Activated CD4-positive, CD25-positive, alpha-beta regulatory T cell treated with anti-CD3 and anti-CD28 coated beads, Interleukin-2, amount 50 U/mL, for 16 hours (primary cell): ENCODE results near the gene ALDH9A1.
A peak's percentile ranks its signal among the peaks of the same experiment; 100 is the strongest.
"Not testable (repeated sequence)": the region's sequence is repeated elsewhere in the genome, so short reads cannot be mapped to it uniquely, and the experiment has no call there.

Source experiments
- DNase-seq: peaks from one replicate; pipeline ENCODE4 v3.0.0-alpha.2; 2020; ENCODE audit warnings: low read depth, low spot score

Gene ALDH9A1

DNA sequence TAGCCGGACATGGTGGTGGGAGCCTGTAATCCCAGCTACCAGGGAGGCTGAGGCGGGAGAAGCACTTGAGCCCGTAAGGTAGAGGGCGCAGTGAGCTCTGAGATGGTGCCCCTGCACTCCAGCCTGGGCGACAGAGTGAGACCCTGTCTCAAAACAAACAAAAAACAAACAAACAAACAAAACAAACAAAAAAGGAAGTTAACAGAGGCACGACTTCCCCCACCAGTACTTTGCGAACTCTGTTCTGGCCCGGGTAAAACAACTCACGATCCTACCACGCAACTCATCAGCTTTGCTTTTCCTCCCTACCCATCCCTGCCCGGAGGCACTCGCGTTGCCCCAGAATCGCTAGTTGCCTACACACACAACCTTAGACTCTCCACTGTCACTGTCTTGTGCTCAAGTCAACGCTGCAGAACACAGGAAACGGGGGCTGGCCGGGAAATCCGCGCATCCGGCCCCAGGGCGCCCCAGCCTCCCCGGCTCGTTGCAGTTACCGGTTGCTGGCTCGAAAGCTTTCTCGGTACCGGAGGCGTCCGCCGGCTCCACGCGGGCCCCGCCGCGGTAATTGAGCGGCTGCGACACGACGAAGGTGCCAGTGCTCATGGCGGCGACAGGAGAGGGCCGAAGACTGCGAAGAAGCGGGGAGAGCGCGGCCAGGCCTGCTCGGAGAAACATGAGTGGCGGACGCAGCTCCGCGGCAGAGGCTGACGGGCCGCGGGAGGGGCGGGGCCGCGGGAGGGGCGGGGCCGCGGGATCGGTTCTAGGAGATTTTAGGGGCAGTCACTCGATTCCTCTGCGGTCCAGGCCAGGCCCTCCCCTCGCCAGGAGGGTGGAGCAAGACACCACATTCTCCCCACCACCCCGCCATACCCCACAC lies at the start of gene ALDH9A1:
Gene ALDH9A1, minus strand, starts transcription at position 682 of the 880 bp plus-strand sequence. Its CDS starts 4 bp downstream, at position 678.
- peak; percentile 69 for DNase-seq

DNA sequence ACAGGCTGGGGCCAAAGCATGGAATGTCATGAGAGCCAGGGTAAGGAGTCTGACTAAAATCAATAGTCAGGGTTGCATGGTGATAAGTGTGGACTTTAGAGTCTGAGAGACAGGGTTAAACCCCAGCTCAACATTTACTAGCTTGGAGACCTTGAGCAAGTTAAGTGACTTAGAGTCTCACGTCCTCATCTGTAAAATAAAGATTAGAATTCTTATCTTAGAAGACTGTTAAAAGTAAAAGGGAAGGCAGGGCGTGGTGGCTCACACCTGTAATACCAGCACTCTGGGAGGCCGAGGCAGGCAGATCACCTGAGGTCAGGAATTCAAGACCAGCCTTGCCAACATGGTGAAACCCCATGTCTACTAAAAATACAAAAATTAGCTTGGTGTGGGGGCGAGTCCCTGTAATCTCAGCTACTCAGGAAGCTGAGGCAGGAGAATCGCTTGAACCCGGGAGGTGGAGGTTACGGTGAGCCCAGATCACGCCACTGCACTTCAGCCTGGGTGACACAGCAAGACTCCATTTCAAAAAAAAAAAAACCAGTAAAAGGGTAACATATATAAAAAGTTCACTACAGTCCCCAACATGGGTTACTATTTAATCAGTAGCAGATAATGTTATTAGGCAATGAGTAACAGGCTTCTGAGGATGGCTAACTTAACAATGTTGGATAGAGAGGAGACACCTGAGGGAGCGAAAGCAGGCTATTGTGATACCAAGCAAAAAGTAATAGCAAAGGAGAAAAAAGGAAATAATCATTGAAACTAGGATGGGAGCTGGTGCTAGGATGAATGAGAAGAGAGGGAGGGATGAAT lies 49.5 kb upstream of the ALDH9A1 start:
- no peak for DNase-seq

DNA sequence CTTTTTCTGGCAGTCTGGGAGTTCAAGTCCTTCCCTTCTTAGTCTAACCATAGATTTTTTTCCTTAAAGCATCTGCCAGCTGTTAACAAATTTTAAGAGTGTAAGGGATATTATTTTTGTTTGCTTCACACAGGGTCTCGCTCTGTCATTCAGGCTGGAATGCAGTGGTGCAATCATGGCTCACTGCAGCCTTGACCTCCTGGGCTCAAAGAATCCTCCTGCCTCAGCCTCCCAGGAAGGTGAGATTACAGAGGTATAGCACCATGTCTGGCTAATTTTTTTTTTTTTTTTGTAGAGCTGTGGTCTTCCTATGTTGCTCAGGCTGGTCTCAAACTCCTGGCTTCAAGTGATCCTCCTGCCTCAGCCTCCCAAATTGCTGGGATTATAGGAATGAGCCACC lies 46.6 kb upstream of the ALDH9A1 start:
- DNase-seq = not testable (repeated sequence)

DNA sequence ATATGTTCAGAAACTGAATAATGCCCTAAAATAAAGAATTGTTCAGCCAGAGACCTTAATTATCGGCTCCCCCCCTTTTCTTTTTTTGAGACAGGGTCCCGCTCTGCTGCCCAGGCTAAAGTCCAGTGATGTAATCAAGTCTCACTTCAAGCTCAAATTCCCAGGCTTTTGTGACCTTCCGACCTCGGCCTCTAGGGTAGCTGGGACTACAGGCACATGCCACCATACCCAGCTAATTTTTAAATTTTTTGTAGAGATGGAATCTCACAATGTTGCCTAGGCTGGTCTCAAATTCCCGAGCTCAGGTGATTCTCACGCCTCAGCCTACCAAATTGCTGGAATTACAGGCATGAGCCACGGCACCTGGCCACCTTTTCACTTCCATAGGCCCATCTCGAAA lies 43.8 kb upstream of the ALDH9A1 start:
- DNase-seq = no peak

DNA sequence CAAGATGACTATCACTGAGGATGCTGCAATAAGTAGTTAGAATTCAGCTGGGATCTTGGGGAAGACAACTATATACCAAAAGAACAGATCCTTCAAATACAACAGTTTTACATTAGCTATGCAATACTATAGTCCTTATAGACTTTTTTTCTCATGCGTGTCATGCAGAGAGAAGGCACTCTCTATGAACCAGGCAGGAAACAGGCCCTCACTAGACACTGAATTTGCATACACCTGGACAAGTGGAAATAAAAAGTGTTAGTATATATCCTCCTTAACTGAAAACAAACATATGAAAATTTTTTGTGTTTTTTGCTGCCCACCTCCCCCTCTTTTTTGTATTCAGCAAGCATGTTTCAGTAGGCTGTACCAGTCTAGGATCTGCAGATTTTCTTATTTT lies 40.4 kb upstream of the ALDH9A1 start:
- no peak for DNase-seq

DNA sequence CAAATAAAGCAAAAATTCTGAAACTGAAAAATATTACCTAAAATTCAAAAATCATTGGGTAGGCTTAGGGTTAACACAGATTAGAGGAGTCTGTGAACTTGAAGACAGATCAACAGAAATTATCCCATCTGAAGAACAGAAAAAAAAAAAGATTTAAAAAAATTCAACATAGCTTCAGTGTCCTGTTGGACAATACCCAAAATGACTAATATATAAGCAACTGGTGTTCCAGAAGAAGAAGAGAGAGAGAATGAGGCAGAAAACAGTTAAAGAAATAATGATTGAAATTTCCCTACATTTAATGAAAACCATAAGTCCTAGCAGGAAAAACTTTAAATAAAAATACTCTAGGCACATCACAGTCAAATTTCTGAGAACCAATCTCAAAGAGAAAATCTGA lies 38.8 kb upstream of the ALDH9A1 start:
- no peak for DNase-seq

DNA sequence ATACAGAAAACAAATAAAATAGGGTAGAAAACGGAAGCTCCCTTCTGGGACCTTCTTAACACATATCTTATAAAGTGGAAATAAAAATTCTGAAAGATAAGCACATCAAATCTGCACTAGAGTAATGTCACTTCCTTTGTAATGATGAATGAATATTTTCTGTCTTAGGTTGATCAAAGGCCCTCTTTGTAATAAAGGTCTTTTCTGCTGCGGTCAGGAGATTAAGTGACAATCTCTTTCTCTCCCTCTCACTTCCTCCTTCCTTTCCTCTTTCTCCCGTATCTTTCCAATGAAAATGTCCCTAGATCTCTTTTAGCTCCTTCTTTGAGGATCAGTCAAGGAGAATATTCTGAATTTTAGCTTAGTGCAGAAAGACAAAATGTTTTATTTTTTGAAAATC lies 36.5 kb upstream of the ALDH9A1 start:
- no peak for DNase-seq

DNA sequence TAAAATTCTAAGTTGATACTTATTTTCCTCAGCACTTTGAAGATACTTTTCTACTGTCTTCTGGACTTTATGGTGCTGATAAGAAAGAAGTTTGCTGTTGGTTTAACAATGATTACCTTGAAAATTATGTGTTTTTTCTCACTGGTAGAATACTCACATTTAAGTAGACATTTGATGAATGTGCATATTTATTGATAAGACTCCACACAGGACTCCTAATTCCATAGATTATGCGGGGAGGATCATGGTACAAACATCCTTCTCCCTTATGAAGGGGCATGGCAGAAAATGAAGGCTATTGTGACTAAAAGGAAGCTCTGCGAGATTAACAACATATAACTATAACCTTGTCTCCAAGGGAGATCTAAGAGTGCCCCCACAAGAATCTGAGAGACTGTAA lies 28.5 kb upstream of the ALDH9A1 start:
- DNase-seq = no peak

DNA sequence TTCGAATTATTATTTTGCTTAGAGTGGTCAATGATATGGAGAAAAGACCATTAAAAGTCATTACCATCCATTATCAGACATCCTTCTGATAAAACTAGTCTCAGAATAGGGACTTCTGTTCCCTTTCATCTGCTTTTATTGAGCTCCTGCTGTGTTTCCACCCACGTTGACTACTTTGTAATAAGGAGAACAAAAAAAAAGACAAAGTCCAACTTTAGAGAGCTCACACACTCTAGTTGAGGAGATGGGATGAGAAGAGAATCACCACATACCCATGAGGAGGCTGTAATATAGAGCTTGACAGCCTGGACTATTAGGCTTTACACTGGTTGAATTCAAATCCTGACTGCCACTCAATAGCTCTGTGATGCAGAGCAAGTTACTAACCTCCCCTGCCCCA lies 27.8 kb upstream of the ALDH9A1 start:
- no peak for DNase-seq

DNA sequence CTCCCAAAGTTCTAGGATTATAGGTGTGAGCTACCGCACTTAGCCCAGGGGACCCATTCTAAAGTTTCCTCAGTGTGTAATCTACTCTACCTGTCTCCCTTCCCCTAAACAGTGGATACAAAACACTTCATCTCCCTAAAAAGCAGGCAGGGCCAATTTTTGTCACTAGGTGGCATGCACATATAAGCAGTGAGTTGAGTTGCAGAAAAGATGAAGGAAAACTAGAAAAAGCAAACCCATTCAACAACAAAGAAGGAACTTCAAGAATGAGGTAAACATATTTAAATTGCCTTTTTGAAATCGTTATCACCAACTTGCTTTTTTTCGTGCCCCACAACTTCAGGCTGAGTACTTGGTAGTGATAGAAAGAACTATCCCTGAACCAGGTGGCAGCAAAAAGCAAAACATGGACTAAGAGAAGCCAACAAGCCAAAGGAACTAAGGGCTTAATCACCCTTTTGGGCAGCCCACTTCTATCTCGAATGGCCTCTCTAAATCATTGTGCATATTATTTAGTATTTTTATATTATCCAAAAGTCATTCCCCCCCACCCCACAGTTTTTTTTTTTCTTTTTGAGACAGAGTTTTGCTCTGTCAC lies 19.7 kb upstream of the ALDH9A1 start:
- DNase-seq = no peak

DNA sequence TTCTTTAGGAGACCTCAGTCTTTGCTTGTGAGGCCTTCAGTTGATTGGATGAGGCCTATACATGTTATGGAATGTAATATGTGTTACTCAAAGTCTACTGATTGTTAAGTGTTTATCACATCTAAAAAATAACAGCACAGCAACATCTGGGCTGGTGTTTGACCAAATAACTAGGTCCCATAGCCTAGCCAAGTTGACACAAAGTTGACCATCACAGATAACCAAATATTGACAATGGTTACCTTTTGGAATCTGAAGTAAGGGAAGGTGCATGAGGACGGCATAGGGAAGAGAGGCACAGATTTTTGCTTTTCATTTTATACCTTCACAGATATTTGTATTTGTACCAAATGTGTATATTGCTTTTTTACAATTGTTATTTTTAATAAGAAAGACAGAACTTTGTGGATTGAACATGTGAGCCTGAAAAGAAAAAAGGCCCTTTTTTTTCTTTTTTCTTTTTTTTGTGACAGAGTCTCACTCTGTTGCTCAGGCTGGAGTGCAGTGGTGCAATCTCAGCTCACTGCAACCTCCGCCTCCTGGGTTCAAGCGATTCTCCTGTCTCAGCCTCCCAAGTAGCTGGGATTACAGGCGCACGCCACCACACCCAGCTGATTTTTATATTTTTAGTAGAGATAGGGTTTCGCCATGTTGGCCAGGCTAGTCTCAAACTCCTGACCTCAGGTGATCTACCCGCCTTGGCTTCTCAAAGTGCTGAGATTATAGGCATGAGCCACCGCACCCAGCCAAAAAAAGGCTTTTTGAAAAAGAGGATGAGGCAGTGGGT lies 18.1 kb upstream of the ALDH9A1 start:
- DNase-seq = not testable (repeated sequence)

DNA sequence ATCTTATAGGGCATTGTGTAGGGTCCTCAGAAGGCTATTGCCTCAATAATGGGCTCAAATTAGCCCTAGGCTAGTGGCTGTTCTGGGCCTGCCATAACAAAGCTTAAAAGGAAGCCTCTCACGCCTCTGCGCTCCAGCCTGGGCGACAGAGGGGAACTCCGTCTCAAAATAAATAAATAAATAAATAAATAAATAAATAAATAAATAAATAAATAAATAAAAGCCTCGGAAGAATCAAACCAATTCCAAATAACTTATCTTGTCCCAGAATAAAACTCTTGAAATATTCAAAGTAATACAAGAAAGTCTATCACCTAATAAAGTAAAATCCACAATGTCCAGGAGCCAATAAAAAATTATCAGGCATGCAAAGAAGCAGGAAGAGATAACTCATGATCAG lies 14.4 kb upstream of the ALDH9A1 start:
- no peak for DNase-seq

DNA sequence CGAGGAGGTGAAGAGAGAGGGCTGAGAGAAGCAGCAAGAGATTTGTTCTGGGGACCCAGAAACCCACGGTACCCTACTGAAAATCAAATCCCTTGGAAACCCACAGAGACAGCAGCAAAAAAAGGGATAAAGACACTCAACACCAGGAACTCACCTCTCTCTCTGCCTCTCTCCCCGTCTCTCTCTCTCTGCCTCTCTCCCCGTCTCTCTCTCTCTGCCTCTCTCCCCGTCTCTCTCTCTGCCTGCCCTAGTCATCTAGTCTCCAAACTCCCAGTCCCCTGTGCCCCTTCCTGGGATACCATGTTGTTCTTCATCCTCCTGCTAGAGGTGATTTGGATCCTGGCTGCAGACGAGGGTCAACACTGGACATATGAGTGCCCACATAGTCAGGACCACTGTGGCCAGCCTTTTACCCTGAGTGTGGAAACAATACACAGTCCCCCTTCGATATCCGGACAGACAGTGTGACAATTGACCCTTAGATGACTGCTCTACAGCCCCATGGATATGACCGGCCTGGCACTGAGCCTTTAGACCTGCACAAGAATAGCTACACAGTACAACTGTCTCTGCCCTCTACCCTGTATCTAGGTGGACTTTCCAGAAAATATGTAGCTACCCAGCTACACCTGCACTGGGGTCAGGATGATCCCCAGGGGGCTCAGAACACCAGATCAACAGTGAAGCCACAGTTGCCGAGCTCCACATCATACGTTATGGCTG lies 9.8 kb upstream of the ALDH9A1 start:
- DNase-seq = no peak

DNA sequence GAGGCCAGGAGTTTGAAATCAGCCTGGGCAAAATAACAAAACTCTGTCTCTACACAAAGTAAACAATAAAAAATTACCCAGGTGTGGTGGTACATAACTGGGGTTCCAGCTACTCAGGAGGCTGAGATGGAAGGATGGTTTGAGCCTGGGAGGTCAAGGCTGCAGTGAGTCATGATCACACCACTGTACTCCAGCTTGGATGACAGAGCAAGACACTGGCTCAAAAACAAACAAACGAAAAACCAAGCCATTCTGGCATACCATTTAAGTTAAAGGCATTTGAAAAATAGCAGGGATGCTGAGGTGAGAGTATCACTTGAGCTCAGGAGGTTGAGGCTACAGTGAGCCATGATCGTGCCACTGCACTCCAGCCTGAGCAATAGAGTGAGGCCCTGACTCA lies 5.3 kb upstream of the ALDH9A1 start:
- no peak for DNase-seq

DNA sequence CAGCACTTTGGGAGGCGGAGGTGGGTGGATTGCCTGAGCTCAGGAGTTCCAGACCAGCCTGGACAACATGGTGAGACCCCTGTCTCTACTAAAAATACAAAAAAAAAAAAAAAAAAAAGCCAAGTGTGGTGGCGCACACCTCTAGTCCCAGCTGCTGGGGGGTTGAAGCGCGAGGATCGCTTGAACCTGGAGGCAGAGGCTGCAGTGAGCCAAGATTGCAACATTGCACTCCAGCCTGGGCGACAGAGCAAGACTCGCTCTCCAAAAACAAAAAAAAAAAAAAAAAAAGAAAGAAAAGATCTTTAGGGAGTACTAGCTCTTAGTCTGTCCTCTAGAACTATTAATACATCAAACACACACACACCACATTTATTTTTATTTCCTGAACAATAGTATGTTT lies 3.6 kb upstream of the ALDH9A1 start:
- not testable (repeated sequence) for DNase-seq

DNA sequence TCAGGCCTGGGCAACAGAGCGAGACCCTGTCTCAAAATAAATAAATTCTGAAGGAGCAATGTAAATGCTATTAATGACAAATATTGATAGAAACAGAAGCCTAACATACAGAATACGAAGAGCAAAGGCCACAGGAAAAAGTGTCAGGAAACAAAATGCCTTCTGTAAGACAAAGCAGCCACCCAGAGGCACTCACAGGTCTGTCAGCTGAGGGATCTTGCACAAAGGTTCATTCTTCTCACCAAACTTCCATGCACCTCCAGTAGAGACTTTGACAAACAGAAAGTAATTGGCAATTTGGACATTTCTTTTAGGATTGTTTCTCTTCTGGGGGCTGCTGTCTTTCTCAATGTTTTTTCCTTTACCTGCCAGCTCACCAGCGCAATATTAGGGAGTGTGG lies 1.2 kb upstream of the ALDH9A1 start:
- DNase-seq = no peak

DNA sequence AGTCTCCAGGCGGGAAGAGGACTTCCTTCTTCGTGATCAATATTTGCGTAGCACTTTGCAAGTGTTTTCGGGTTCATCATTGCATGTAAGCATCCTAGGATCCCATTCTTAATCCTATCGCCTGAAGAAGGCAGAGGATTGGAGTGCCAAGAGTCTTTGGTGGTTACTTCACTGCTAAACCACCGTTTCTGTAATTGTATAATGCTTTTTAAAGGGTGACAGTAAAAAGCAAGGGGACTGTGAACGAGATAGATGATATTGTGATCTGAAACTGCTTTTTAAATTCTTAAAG lies 345 bp upstream of the ALDH9A1 start:
- no peak for DNase-seq

DNA sequence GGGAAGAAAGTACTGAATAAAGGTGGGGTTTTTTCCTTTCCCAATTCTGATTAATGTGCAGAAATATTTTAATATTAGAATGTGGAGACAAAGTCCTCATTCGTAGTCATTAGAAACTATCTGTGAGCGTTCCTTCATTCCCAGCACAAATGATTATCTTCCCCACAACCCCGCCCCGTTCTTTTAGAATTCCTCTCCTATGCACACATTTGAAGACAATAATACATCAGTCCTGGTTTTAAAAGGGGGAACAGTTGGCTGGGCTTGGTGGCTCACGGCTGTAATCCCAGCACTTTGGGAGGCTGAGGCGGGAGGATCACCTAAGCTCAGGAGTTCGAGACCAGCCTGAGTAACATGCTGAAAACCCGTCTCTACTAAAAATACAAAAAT lies 876 bp downstream of the ALDH9A1 start:
- no peak for DNase-seq

DNA sequence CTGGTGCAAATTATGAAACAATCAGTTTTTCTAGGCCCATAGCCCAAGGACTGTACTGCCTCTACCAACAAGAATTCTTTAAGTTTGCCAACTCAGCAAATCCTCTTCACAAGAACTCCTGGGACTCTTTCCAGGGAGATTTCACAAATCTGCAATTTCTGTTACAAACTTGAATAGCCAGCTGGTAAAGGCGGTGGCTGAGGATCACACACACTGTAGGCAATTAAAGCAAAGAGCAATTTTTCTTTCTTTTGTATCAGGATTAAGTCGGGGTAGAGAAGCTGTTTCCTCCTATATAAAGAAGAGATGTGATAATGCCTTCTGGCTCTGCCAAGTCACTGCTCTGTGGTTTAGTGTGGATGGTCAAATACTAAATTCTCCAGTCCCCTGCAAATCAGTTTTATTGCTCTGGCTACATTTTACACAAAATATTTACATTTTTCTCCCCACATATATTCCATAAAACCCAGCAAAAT lies 1.7 kb downstream of the ALDH9A1 start:
- DNase-seq = no peak

DNA sequence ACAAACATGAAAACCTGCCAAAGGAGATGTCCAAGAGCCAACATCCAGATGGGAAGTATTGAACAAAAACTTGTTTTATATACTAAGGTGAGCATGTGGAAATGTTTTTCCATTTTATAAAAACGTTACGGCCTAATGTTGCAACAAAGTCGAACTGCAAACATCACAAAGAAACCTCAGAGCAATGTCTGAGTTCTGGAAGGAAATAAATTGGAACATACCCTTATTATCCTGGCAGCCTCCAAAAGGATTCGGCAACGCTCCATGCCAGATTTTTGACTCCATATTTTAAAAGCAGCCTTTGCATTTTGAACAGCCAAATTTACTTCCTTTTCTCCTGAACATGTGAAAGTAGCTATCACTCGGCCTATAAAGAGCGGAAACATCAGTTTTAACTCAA lies 3.3 kb downstream of the ALDH9A1 start:
- no peak for DNase-seq

DNA sequence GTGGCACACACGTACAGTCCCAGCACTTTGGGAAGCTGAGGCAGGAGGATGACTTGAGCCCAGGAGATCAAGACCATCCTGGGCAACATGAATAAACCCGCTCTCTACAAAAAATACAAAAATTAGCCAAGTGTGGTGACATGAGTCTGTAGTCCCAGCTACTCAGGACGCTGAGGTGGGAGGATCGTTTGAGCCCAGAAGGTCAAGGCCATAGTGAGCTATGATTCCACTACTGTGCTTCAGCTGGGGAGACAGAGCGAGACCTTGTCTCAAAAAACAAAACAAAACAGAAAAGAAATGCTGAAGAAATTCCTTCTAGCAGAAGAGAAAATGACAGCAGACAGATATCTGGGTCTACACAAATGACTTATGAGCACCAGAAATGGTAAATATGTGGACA lies 10.3 kb downstream of the ALDH9A1 start:
- DNase-seq = no peak
